HG03175 (cell line): Measurements from ENCODE around the gene NOXO1.
A peak's percentile ranks its signal among the peaks of the same experiment; 100 is the strongest.

ENCODE experiments used
- ATAC-seq: cut with Tn5 transposase; IDR thresholded peaks from one replicate; pipeline ENCODE4 v1.9.1; 2021; ENCODE audit warnings: mild to moderate bottlenecking, moderate library complexity; ENCODE audit not compliant: unreplicated experiment

NOXO1 gene

GRCh38 chr16:1980030-1980769 is 1.1 kb downstream of the NOXO1 start:
- no peak for ATAC-seq

DNA sequence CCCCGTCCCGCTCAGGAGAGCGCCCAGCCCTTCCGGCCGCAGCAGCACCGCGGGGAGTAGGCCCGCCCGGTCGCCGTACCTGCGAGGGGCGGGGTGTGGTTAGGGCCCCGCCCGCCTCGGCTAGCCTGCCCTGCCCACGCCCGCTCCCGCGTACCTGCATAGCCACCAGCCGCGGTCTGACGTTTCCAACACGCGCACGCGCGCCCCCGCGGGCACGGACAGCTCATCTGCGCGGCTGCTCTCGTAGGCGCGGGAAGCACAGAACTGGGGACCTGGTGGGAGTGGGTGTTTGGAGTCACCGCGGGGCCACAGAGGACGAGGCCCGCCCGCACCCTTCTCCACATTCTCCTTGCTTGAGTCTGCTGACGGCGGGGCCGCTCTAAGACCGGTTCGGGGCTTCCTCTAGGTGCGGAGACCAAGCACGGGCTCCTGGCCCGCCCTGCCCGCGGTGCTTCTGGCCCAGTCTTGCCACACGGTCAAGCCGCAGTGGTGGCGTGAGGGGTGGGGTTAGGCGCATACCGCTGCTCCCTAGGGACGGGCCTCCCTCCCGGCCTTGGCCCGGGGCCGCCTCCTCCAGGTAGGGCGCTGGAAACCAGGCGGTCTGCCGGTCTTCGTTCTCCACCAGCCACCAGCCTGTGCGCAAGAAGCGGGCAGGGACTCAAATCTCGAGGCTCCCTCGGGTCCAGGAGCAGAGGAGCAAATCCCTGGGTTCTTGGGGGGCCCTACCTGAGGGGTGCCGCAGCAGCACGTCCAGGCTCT is 1.8 kb downstream of the NOXO1 start:
- ATAC-seq = no peak

DNA sequence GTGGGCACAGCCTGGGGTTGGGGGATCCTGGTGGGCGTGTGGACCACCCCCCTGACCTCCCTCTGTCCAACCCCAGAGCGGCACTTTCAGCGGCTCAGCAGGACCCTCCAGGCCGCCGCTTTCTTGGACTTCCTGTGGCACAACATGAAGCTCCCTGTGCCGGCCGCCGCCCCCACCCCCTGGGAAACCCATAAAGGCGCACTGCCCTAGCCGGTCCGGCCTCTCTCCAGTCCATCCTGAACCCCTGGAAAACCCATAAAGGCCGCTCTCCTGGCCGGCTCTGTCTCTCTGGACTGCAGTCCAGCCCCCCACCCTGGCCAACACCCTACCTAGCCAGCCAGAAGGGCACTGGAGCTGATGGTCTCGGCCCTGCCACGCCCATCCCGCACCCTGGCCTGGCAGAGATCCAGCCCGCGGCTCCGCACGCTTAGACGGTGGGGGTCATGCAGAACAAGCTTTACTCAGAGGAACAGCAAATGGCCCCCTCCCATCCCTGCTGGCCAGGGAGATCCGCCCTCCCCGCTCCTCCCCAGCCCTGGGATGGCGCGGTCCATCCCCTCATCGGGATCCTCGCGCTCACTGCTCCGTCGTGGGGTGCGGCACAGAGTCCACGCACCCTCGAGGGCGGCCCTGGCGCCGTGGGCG is 2.7 kb downstream of the NOXO1 start:
- no peak for ATAC-seq

DNA sequence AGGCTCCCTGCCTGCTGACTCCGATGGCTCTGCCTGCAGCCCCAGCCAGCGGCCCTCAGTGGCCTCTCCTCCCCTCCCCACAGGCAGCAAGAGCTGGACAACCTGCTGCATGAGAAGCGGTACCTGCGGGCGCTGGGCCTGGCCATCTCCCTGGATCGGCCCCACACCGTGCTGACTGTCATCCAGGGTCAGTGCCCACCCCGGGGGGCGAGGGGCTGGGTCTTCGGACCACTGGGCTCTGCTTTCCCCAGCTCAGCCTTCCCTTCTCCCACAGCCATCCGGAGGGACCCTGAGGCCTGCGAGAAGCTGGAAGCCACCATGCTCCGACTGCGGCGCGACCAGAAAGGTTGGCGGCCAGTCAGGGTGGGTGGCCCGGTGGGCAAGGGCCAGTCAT is 3.4 kb downstream of the NOXO1 start:
- ATAC-seq = no peak

DNA sequence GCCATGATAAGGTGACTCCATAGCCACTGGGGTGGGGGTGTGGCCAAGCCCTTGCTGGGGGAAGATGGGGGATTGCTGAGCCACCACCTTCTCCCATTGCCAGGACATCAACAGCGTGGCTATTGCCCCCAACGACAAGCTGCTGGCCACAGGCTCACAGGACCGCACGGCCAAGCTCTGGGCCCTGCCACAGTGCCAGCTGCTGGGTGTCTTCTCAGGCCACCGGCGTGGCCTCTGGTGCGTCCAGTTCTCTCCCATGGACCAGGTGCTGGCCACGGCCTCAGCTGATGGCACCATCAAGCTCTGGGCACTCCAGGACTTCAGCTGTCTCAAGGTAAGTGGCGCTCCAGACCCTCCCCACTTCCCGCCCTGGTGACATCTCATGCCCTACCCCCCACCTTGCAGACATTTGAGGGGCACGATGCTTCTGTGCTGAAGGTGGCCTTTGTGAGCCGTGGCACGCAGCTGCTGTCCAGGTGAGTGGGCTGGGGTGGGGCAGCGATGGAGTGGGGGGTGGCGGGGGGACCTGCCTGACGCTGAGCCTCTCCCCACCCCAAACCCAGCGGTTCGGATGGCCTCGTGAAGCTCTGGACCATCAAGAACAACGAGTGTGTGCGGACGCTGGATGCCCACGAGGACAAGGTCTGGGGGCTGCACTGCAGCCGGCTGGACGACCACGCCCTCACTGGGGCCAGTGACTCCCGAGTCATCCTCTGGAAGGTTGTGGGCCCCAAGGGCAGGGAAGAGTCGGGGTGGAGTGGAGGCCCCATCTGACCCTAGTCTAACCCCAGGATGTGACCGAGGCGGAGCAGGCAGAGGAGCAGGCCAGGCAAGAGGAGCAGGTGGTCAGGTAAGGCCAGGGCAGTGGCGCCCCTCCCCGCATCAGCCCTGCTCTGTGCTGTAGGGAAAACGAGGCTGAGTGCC is 4.1 kb downstream of the NOXO1 start:
- ATAC-seq = no peak

DNA sequence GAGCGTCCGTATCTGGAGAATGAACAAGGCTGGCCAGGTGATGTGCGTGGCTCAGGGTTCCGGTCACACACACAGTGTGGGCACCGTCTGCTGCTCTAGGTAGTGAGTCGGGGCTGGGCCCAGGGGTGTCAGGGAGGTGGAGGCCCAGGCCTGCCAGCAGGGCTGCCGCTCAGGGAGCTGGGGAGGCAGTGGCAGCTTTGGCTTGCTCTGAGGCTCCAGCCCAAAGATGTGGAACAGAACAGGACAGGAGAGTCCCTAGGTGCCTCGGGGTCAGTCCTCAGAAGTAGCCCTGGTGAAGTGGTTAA is 5.1 kb downstream of the NOXO1 start:
- no peak for ATAC-seq

- no peak for ATAC-seq
Observed at GRCh38 chr16:1975432-1976215, 5.6 kb downstream of the NOXO1 start.

DNA sequence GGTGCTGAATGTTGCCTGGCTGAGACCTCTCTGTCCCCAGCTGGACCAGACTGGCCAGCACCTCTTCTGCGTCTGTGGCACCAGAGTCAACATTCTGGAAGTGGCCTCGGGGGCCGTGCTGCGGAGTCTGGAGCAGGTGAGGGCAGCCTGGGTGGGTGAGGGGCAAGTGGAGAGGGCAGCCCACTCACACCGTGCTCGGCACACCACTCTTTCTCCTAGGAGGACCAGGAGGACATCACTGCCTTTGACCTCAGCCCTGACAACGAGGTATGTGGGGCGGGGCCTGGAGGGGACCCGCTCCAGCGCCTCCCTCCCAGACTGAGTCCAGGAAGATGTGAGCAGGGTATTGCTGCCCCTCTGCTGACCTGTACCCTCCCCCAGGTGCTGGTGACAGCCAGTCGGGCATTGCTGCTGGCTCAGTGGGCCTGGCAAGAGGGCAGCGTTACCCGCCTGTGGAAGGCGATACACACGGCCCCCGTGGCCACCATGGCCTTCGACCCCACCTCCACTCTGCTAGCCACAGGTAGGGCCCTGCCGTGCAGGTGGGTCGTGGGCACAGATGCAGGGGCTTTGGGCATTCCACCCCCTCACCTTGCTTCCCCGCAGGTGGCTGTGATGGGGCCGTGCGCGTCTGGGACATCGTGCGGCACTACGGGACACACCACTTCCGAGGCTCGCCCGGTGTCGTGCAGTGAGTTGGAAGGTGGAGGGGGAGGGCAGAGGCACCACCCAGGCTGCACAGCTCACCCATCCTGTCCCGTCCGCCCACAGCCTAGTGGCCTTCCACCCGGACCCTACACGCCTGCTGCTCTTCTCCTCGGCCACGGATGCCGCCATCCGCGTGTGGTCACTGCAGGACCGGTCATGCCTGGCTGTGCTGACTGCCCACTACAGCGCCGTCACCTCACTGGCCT is 6.9 kb downstream of the NOXO1 start:
- no peak for ATAC-seq

- ATAC-seq = no peak
Observed at GRCh38 chr16:1973461-1974156, 7.7 kb downstream of the NOXO1 start.

DNA sequence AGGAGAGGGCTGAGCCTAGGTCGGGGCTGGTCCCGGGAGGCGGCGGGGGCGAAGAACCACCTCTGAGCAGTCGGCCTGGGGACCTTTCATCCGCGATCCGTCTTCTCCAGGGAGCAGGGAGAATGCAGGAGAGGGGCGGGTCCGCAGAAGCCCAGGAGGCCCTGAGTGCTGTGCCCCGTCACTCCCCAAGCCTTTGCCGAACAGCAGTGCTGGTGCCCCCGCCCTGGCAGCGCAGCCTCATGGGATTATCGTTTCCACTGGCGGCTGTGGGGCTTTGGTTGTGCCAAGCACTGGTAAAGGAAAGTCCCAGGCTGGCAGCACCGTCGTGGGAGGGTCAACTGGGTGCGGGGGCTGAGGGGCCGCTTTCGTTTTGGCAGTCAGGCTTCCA is 8.8 kb downstream of the NOXO1 start:
- ATAC-seq = no peak

DNA sequence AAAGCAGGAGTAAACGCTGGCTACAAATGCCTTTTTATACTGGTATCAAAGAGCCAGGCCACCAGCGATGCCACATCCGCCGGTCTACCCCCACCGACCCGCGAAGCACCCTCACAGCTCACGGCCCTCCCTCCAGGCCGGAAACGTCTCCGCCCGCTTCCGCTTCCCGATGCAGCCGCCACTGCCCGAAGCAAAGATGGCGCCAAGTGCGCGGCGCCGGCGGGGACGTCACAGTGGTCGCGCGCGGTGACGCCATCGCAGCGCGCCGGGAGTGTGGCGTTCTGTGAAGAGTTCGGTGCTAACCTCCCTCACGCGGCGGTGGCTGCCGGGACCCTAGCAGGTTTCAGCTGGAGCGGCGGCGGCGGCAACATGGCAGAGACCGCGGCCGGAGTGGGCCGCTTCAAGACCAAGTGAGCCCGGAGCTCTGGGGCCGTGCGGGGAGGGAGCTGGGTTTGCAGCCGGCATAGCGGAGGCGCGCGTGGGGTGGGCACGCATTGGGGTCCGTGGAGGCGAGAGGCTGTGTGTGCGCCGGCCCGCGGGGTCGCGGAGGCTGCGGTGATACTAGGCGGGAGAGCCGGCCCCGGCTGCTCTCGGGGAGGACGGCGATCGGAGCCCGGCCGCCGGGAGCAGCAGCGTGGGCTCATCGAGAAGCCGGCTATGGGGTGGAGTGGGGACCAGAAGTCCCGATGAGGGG is 9.3 kb downstream of the NOXO1 start, which contains the start of gene TBL3:
Gene TBL3 (plus strand): TSS at position 258 of the 694 bp plus-strand sequence. CDS start 112 bp downstream, at position 370.
- ATAC-seq = peak; percentile 86

DNA sequence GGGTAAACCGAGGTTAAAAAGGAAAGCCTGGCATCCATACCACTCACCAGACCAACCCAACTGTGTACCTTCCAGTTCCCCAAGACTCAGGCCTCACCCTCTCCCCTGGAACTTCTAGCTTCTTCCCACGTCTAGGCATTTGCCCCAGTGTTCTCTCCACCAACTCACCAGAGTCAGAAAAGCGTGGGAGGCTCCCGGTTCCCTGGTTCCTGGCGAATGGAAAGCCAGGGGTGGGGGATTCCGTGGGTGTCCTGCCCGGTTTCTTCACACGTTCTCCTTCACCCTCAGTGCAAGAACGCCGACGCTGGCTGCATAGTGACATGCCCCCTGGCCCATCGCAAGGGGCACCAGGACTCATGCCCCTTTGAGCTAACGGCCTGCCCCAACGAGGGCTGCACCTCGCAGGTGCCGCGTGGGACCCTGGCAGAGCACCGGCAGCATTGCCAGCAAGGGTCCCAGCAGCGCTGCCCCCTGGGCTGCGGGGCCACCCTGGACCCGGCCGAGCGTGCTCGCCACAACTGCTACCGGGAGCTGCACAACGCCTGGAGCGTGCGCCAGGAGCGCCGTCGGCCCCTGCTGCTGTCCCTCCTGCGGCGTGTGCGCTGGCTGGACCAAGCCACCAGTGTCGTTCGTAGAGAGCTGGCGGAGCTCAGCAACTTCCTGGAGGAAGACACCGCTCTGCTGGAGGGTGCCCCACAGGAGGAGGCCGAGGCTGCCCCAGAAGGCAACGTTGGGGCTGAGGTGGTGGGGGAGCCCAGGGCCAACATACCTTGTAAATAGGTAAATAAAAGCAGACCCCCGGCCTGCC is 12.9 kb downstream of the NOXO1 start:
- no peak for ATAC-seq

DNA sequence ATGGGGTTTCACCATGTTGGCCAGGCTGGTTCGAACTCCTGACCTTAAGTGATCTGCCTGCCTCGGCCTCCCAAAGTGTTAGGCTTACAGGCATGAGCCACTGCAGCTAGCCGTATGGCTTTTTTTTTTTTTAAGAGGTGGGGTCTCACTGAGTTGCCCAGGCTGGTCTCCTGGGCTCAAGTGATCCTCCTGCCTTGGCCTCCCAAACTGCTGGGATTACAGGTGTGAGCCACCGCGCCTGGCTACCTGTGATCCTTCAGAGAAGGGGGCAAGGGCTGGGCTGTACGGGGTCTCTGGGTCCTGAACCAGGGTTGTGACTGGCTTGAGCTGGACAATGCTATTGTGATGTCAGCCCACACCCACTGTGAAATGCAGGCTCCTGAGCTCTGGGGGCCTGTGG is 14.8 kb downstream of the NOXO1 start, which contains the start of gene RNF151:
Gene RNF151 (plus strand): TSS at position 397 of the 400 bp plus-strand sequence. CDS start 26 bp downstream, outside the sequence.
- ATAC-seq = no peak

- no peak for ATAC-seq
Observed at GRCh38 chr16:1965396-1966001, 15.8 kb downstream of the NOXO1 start.

- peak; percentile 90 for ATAC-seq
Observed at GRCh38 chr16:1964506-1965395, 16.5 kb downstream of the NOXO1 start, which contains the start of gene RPS2. TSS of gene RPS2 (minus strand) at chr16:1964826. CDS start at chr16:1964625, 201 bp downstream.
